ENCODE results near the gene DLGAP4. TPM values are rescaled to one million over a fixed set of nuclear protein-coding genes. Genes with fewer than 3 reads are reported as not detected.
A peak's percentile ranks its signal among the peaks of the same experiment; 100 is the strongest.

Gene DLGAP4
- total RNA-seq, 2 experiments from 2014 or later = 11.5 to 13.1 TPM

DNA sequence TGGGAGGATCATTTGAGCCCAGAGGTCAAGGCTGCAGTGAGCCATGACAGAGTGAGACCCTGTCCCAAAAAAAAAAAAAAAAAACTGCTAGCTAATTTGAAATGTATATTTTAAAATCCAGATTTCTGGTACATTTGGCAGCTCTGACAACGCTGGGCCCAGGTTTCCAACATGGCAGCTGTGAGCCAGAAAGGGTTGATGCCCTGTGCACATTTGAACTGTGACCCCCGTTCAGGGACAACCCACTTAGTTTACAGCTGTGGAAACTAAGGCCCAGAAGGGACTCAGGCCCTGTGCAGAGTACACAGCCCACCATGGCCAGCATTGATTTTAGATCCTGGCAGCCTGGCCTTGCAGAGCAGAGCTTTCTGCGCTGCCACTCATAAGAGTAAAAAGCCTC, 179.1 kb downstream of the DLGAP4 start:
- TF ChIP-seq CTCF (IDR thresholded peaks at IDR 0.05) = no peak
- CTCF ChIA-PET = interaction anchor here (0.7 to 1.1 kb wide), 3 partner anchors 9 to 260 kb away, joined by 3 read pairs; no protein-coding TSS in a partner anchor
- H3K4me3 Mint-ChIP-seq = no peak overlapping the region
- no peak overlapping the region for H3K27ac Mint-ChIP-seq
- DNase-seq (no peak), ATAC-seq (no peak)
- no peaks in the 10 kb centered on the region for H3K27me3 Mint-ChIP-seq
- intact Hi-C loops (cut with micrococcal nuclease) = no loop called here
- POLR2A ChIA-PET = no interaction called here
- H3K36me3 Mint-ChIP-seq (ENCODE audit: low read depth) = no peaks in the 10 kb centered on the region
- peaks cover 3% of the 10 kb centered on the region for H3K4me1 Mint-ChIP-seq (ENCODE audit: low read depth)
- no peaks in the 10 kb centered on the region for H3K9me3 Mint-ChIP-seq

DNA sequence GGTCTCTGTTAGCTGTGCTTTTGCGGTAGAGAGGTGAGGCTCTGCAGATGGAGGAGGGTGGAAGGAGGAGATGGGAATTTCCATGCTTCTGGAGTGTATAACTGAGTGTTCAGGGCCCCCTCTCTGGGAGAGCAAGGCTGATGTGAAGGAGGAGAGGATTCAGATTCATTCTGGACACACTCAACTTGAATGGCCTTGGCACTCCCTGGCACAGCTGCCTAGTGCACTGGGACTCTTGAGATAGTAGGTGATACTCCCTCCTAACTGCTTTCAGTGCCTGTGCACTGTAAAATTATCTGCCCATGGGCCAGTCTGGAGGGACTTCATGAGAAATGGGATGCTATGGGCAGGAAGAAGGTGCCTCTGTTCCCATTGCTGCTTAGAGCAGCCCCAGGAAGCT, 180.9 kb downstream of the DLGAP4 start:
- Mint-ChIP-seq H3K4me3 (no peak overlapping the region), H3K4me1 (ENCODE audit: low read depth) (peaks cover 15% of the 10 kb centered on the region), H3K36me3 (ENCODE audit: low read depth) (no peaks in the 10 kb centered on the region), H3K27ac (no peak overlapping the region), H3K27me3 (no peaks in the 10 kb centered on the region), H3K9me3 (no peaks in the 10 kb centered on the region)
- no peak for TF ChIP-seq CTCF (IDR thresholded peaks at IDR 0.05)
- ChIA-PET CTCF (no interaction called here), POLR2A (interaction anchor here (1.2 to 1.8 kb wide), 2 partner anchors 13 to 118 kb away, joined by 4 to 6 read pairs; no protein-coding TSS in a partner anchor)
- ATAC-seq (no peak), DNase-seq (no peak)
- intact Hi-C loops (cut with micrococcal nuclease) = no loop called here

DNA sequence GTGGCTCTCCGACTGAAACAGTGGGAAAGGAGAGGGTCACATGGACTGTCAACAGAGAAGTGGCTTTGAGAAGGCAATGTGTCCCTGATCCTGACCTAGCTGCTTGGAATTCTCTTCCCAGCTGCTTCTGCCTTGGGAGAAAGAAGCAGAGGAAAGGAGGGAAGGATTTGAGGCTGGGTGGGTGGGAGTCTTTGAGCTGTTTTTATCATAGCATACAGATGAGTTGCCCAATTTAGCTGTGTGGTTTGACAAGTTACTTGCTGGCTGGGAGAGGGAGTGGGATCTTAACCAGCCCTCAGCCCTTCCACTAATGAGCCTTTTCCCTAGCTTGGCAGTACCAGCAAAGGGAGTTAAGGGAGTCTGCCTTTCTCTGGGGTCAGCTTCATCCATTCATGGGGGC, 184.1 kb downstream of the DLGAP4 start:
- Mint-ChIP-seq H3K4me1 (ENCODE audit: low read depth) (peaks cover 29% of the 10 kb centered on the region), H3K9me3 (no peaks in the 10 kb centered on the region), H3K27ac (no peak overlapping the region), H3K27me3 (no peaks in the 10 kb centered on the region), H3K36me3 (ENCODE audit: low read depth) (no peaks in the 10 kb centered on the region), H3K4me3 (no peak overlapping the region)
- CTCF ChIA-PET = interaction anchor here (1.2 kb wide), 1 partner anchor 288 kb away, joined by 4 read pairs; no protein-coding TSS in a partner anchor
- TF ChIP-seq CTCF (IDR thresholded peaks at IDR 0.05) = no peak
- intact Hi-C loops (cut with micrococcal nuclease) = no loop called here
- POLR2A ChIA-PET = interaction anchor here (0.9 kb wide), 1 partner anchor 13 kb away, joined by 3 read pairs; no protein-coding TSS in a partner anchor
- no peak for ATAC-seq
- no peak for DNase-seq

- ATAC-seq = peak; percentile 92
- Mint-ChIP-seq H3K27me3 (no peaks in the 10 kb centered on the region), H3K4me3 (peak overlapping the region; percentile 19), H3K9me3 (no peaks in the 10 kb centered on the region), H3K27ac (peak overlapping the region; percentile 80), H3K36me3 (ENCODE audit: low read depth) (no peaks in the 10 kb centered on the region), H3K4me1 (ENCODE audit: low read depth) (peaks cover 29% of the 10 kb centered on the region)
- CTCF ChIA-PET = interaction anchor here (1.0 to 2.3 kb wide), 11 partner anchors 10 to 292 kb away, joined by 3 to 8 read pairs (median 4); partner anchors contain the start of genes DSN1 and RAB5IF
- peak; percentile 78 for DNase-seq
- intact Hi-C loops (cut with micrococcal nuclease) = no loop called here
- TF ChIP-seq CTCF (IDR thresholded peaks at IDR 0.05) = no peak
- POLR2A ChIA-PET = interaction anchor here (1.0 to 1.1 kb wide), 3 partner anchors 8 to 24 kb away, joined by 3 to 6 read pairs (median 4); no protein-coding TSS in a partner anchor
Observed at GRCh38 chr20:36491901-36492617, 185.9 kb downstream of the DLGAP4 start.
